Measurements from ENCODE around the gene CCDC134. TPM values are rescaled to one million over a fixed set of nuclear protein-coding genes. Genes with fewer than 3 reads are reported as not detected.

The CCDC134 gene
- total RNA-seq, 6 donors from 2014 or later: 5.5 to 12.6 (median 8.8) TPM

GRCh38 chr22:41856469-41856868 is 56.0 kb downstream of the CCDC134 start:
- Histone ChIP-seq H3K27me3 (no peaks in the 10 kb centered on the region), H3K27ac (peak overlapping the region in 2 of 4 donors; percentile 42 to 54), H3K4me3 (no peak overlapping the region), H3K36me3 (no peaks in the 10 kb centered on the region), H3K9me3 (no peaks in the 10 kb centered on the region), H3K4me1 (peaks cover 12 to 33% (median 16%) of the 10 kb centered on the region in 4 donors)
- WGBS, 2 donors: 76 to 83% methylated on average over 2 of the region's 2 CpGs
- ATAC-seq (ENCODE audit: low FRiP score in 2 of 2) (no peak), DNase-seq (no peak)
- TF ChIP-seq POLR2A (IDR thresholded peaks at IDR 0.05) (no peak), CTCF (IDR thresholded peaks at IDR 0.05) (no peak), EP300 (IDR thresholded peaks at IDR 0.05) (no peak), POLR2AphosphoS5 (IDR thresholded peaks at IDR 0.05) (no peak)

- no peak overlapping the region for H3K4me3 ChIP-seq
- peak in 1 of 2 donors; percentile 40 for DNase-seq
- peak; percentile 46 to 59 for ATAC-seq (ENCODE audit: low FRiP score in 2 of 2)
- H3K4me1 ChIP-seq: peaks cover 17 to 41% (median 21%) of the 10 kb centered on the region in 4 donors
- H3K27ac ChIP-seq: peak overlapping the region in 3 of 4 donors; percentile 7 to 54 (median 42)
- H3K36me3 ChIP-seq: no peaks in the 10 kb centered on the region
- no peaks in the 10 kb centered on the region for H3K27me3 ChIP-seq
- H3K9me3 ChIP-seq: no peaks in the 10 kb centered on the region
- TF ChIP-seq CTCF (IDR thresholded peaks at IDR 0.05) (peak; percentile 33 to 57 (median 47)), POLR2A (IDR thresholded peaks at IDR 0.05) (no peak)
- WGBS, 2 donors: 59 to 60% methylated on average over 7 of the region's 7 CpGs
Measured at GRCh38 chr22:41857155-41857859, 56.8 kb downstream of the CCDC134 start.

- H3K27ac ChIP-seq: peak overlapping the region in 2 of 4 donors; percentile 7 to 54
- H3K4me1 ChIP-seq: peaks cover 22 to 46% (median 26%) of the 10 kb centered on the region in 4 donors
- no peaks in the 10 kb centered on the region for H3K36me3 ChIP-seq
- no peaks in the 10 kb centered on the region for H3K27me3 ChIP-seq
- no peak for ATAC-seq (ENCODE audit: low FRiP score in 2 of 2)
- no peak for DNase-seq
- no peak overlapping the region for H3K4me3 ChIP-seq
- TF ChIP-seq POLR2A (IDR thresholded peaks at IDR 0.05): no peak
- TF ChIP-seq EP300 (IDR thresholded peaks at IDR 0.05): no peak
- TF ChIP-seq CTCF (IDR thresholded peaks at IDR 0.05): no peak
- no peak for TF ChIP-seq POLR2AphosphoS5 (IDR thresholded peaks at IDR 0.05)
- H3K9me3 ChIP-seq: no peaks in the 10 kb centered on the region
Measured at GRCh38 chr22:41857860-41858199, 57.4 kb downstream of the CCDC134 start.

GRCh38 chr22:41862160-41862529 is 61.7 kb downstream of the CCDC134 start:
- WGBS, 2 donors: 47 to 72% methylated on average over 4 of the region's 4 CpGs
- Histone ChIP-seq H3K27me3 (no peaks in the 10 kb centered on the region), H3K4me3 (no peak overlapping the region), H3K9me3 (no peaks in the 10 kb centered on the region), H3K27ac (peak overlapping the region; percentile 64 to 76 (median 71)), H3K36me3 (peaks cover under 1 to 8% (median 4%) of the 10 kb centered on the region in 4 donors), H3K4me1 (peaks cover 17 to 51% (median 28%) of the 10 kb centered on the region in 4 donors)
- ATAC-seq (ENCODE audit: low FRiP score in 2 of 2) (no peak), DNase-seq (no peak)
- TF ChIP-seq CTCF (IDR thresholded peaks at IDR 0.05) (no peak), POLR2A (IDR thresholded peaks at IDR 0.05) (no peak), POLR2AphosphoS5 (IDR thresholded peaks at IDR 0.05) (no peak), EP300 (IDR thresholded peaks at IDR 0.05) (no peak)
